Umbilical cord (tissue), 2 donors: ENCODE results near the gene GPATCH4. TPM values are rescaled to one million over a fixed set of nuclear protein-coding genes. Genes with fewer than 3 reads are reported as not detected.
"Not testable (repeated sequence)": the region's sequence is repeated elsewhere in the genome, so short reads cannot be mapped to it uniquely, and the experiment has no call there.

Experiments used
- DNase-seq: peaks from one replicate; pipeline ENCODE4 v3.0.0-alpha.2; 2015; ENCODE audit warnings: low spot score
- total RNA-seq: library from RNA; depleted of rRNA; stranded (reverse); fragments of >200 nt; gene quantifications from one replicate; pipeline ENCODE4 v1.2.3, GENCODE V29; 2014; ENCODE audit warnings: low replicate concordance; ENCODE audit not compliant: insufficient read depth

GPATCH4 gene
- total RNA-seq, 1 donor from 2014 or later, result 21.7 TPM

- no peak for DNase-seq
Observed at GRCh38 chr1:156598125-156598524, 3.2 kb downstream of the GPATCH4 start.

- DNase-seq, result no peak
Observed at GRCh38 chr1:156596426-156596825, 4.9 kb downstream of the GPATCH4 start.

- no peak for DNase-seq
Observed at GRCh38 chr1:156595016-156595415, 6.3 kb downstream of the GPATCH4 start.

- DNase-seq, result no peak
Observed at GRCh38 chr1:156594190-156594589, 7.1 kb downstream of the GPATCH4 start.

- DNase-seq, result no peak
Observed at GRCh38 chr1:156593661-156593989, 7.7 kb downstream of the GPATCH4 start.

GRCh38 chr1:156592910-156593660, 8.2 kb downstream of the GPATCH4 start:
- DNase-seq, result no peak

GRCh38 chr1:156592158-156592909, 8.9 kb downstream of the GPATCH4 start:
- no peak for DNase-seq

- peak; percentile 77 for DNase-seq
Observed at GRCh38 chr1:156591432-156592157, 9.7 kb downstream of the GPATCH4 start, which contains the start of gene NAXE. TSS of gene NAXE (plus strand) at chr1:156591776. CDS start at chr1:156591805, 29 bp downstream.

GRCh38 chr1:156591181-156591431, 10.2 kb downstream of the GPATCH4 start:
- DNase-seq, result no peak

- DNase-seq, result no peak
Observed at GRCh38 chr1:156590326-156591180, 10.7 kb downstream of the GPATCH4 start.

- DNase-seq, result no peak
Observed at GRCh38 chr1:156589546-156589945, 11.7 kb downstream of the GPATCH4 start.

GRCh38 chr1:156587927-156588326, 13.4 kb downstream of the GPATCH4 start:
- DNase-seq, result not testable (repeated sequence)

- DNase-seq, result no peak
Observed at GRCh38 chr1:156586892-156587477, 14.3 kb downstream of the GPATCH4 start.

GRCh38 chr1:156586323-156586722, 15.0 kb downstream of the GPATCH4 start:
- no peak for DNase-seq

GRCh38 chr1:156584813-156585212, 16.5 kb downstream of the GPATCH4 start:
- no peak for DNase-seq

- DNase-seq, result peak; percentile 79
Observed at GRCh38 chr1:156583821-156584622, 17.3 kb downstream of the GPATCH4 start.

- no peak for DNase-seq
Observed at GRCh38 chr1:156582388-156583017, 18.8 kb downstream of the GPATCH4 start.

- no peak for DNase-seq
Observed at GRCh38 chr1:156581661-156582387, 19.5 kb downstream of the GPATCH4 start.

- DNase-seq, result no peak
Observed at GRCh38 chr1:156579472-156579871, 21.8 kb downstream of the GPATCH4 start, which contains the start of gene TTC24. TSS of gene TTC24 (plus strand) at chr1:156579723. CDS start at chr1:156581365, 1,642 bp downstream.
